SK-N-SH (cell line): ENCODE data around the gene ABCG5. TPM values are rescaled to one million over a fixed set of nuclear protein-coding genes. Genes with fewer than 3 reads are reported as not detected.

ENCODE experiments used
- CTCF ChIA-PET: fragments of 300-600, 350-600 bp; formaldehyde crosslinking; extraction: SDS; loops from one replicate; lab custom pipeline; 2021; lab: Yijun Ruan, JAX
- POLR2A ChIA-PET: fragments of 350-600 bp; sonication (Branson Sonifier 250); formaldehyde crosslinking; extraction: SDS; loops from one replicate; lab custom pipeline; 2020; ENCODE audit warnings: antibody characterized with exemption, inconsistent platforms; lab: Yijun Ruan, JAX
- DNase-seq: peaks from one replicate; pipeline ENCODE4 v3.0.0; 2012
- H2AFZ ChIP-seq: fragments of 200-600 bp; sonication (generic); 2 replicates; pipeline ENCODE4 v1.8.1; 2016; ENCODE audit warnings: antibody characterized with exemption, mild to moderate bottlenecking, low read depth
- H3F3A ChIP-seq: fragments of 200-600 bp; sonication (generic); replicated peaks from 2 replicates; pipeline ENCODE3; 2016; ENCODE audit warnings: antibody characterized with exemption, mild to moderate bottlenecking; ENCODE audit not compliant: insufficient read depth
- H3K27ac ChIP-seq, 2 experiments: fragments of 200-500 bp in 1 of 2; fragments of 200-600 bp in 1 of 2; sonication (Bioruptor generic) in 1 of 2; sonication (generic), shearing (Covaris generic) in 1 of 2; 2 replicates each; pipeline versions ENCODE4 v1.5.1 to v1.6.1; 2014 to 2016; ENCODE audit warnings: low read depth in 2 of 2, inconsistent platforms in 1 of 2, low read length in 1 of 2, mild to moderate bottlenecking in 1 of 2, mixed read lengths in 1 of 2
- H3K27me3 ChIP-seq: fragments of 200-600 bp; sonication (generic), shearing (Covaris generic); 2 replicates; pipeline ENCODE4 v1.6.1; 2016; ENCODE audit warnings: mixed run types; ENCODE audit not compliant: insufficient read depth
- H3K36me3 ChIP-seq, 2 experiments: fragments of 200-500 bp in 1 of 2; fragments of 200-600 bp in 1 of 2; sonication (Bioruptor generic) in 1 of 2; sonication (generic) in 1 of 2; replicated peaks in 1 of 2; 2 replicates each; pipeline versions ENCODE3 to v1.5.1; 2014 to 2016; ENCODE audit warnings: low read length in 1 of 2, mild to moderate bottlenecking in 1 of 2; ENCODE audit not compliant: insufficient read depth in 2 of 2, control insufficient read depth in 1 of 2
- H3K4me1 ChIP-seq, 2 experiments: fragments of 200-500 bp in 1 of 2; fragments of 200-600 bp in 1 of 2; sonication (Bioruptor generic) in 1 of 2; sonication (generic), shearing (Covaris generic) in 1 of 2; 2 replicates each; pipeline versions ENCODE4 v1.5.1 to v1.6.1; 2014 to 2016; ENCODE audit warnings: low read depth in 1 of 2, low read length in 1 of 2, mixed run types in 1 of 2; ENCODE audit not compliant: insufficient read depth in 2 of 2, control insufficient read depth in 1 of 2
- H3K4me2 ChIP-seq: fragments of 200-600 bp; sonication (generic), shearing (Covaris generic); 2 replicates; pipeline ENCODE4 v1.6.1; 2017; ENCODE audit warnings: mixed run types
- H3K4me3 ChIP-seq, 2 experiments: fragments of 200-500 bp in 1 of 2; fragments of 200-600 bp in 1 of 2; sonication (Bioruptor generic) in 1 of 2; sonication (generic), shearing (Covaris generic) in 1 of 2; 2 replicates each; pipeline versions ENCODE4 v1.5.1 to v1.8.1; 2014 to 2016; ENCODE audit warnings: low read depth in 2 of 2, inconsistent platforms in 1 of 2, low read length in 1 of 2, mild to moderate bottlenecking in 1 of 2, mixed read lengths in 1 of 2, moderate library complexity in 1 of 2
- H3K79me2 ChIP-seq: fragments of 200-600 bp; sonication (generic); 2 replicates; pipeline ENCODE4 v1.8.1; 2017; ENCODE audit warnings: mild to moderate bottlenecking; ENCODE audit not compliant: insufficient read depth
- H3K9ac ChIP-seq: fragments of 200-600 bp; sonication (generic); 2 replicates; pipeline ENCODE4 v1.6.1; 2017; ENCODE audit warnings: mixed run types
- H3K9me2 ChIP-seq: fragments of 200-600 bp; sonication (generic); 2 replicates; pipeline ENCODE4 v1.6.1; 2017; ENCODE audit warnings: mixed run types
- H3K9me3 ChIP-seq: fragments of 200-600 bp; sonication (generic); 2 replicates; pipeline ENCODE4 v1.6.1; 2017; ENCODE audit warnings: mixed run types, mild to moderate bottlenecking, moderate library complexity
- H4K20me1 ChIP-seq: fragments of 200-600 bp; sonication (generic); 2 replicates; pipeline ENCODE4 v1.6.1; 2017; ENCODE audit warnings: mild to moderate bottlenecking, mixed run types; ENCODE audit not compliant: insufficient read depth
- ELF1 ChIP-seq: IDR thresholded peaks from 2 replicates; pipeline ENCODE4 v1.4.0; 2012
- EP300 ChIP-seq, 2 experiments: IDR thresholded peaks; 2 replicates each; pipeline versions ENCODE4 v1.4.0 to v1.6.1; 2012; ENCODE audit warnings: borderline replicate concordance in 1 of 2, low read depth in 1 of 2, low read length in 1 of 2
- EZH2phosphoT487 ChIP-seq: fragments of 200-600 bp; sonication (generic); IDR thresholded peaks from 2 replicates; pipeline ENCODE4 v1.6.1; 2017; ENCODE audit warnings: low read depth, mixed run types, mild to moderate bottlenecking, antibody characterized with exemption, moderate library complexity, borderline replicate concordance
- FOXJ3 ChIP-seq: sonication (generic); formaldehyde crosslinking; IDR thresholded peaks from 2 replicates; pipeline ENCODE4 v1.5.1; 2020; ENCODE audit warnings: mild to moderate bottlenecking, missing genetic modification reagents
- FOXM1 ChIP-seq: IDR thresholded peaks from 2 replicates; pipeline ENCODE4 v1.4.0; 2012; ENCODE audit warnings: low read depth, mild to moderate bottlenecking
- GATA2 ChIP-seq: sonication (generic); formaldehyde crosslinking; IDR thresholded peaks from 2 replicates; pipeline ENCODE4 v1.5.0; 2020; ENCODE audit warnings: mild to moderate bottlenecking, missing genetic modification reagents
- JUND ChIP-seq: IDR thresholded peaks from 2 replicates; pipeline ENCODE4 v1.4.0; 2012
- MEF2A ChIP-seq: IDR thresholded peaks from 2 replicates; pipeline ENCODE4 v1.4.0; 2012; ENCODE audit warnings: low read depth, borderline replicate concordance
- MXI1 ChIP-seq: IDR thresholded peaks from 2 replicates; pipeline ENCODE4 v1.6.1; 2012; ENCODE audit warnings: mild to moderate bottlenecking, low read depth, low read length, improper control_type of control experiment
- NFIC ChIP-seq: IDR thresholded peaks from 2 replicates; pipeline ENCODE4 v1.4.0; 2012; ENCODE audit warnings: borderline replicate concordance
- RAD21 ChIP-seq: IDR thresholded peaks from 2 replicates; pipeline ENCODE4 v1.6.1; 2012; ENCODE audit warnings: mild to moderate bottlenecking, low read length
- RFX5 ChIP-seq: IDR thresholded peaks from 2 replicates; pipeline ENCODE4 v1.6.1; 2012; ENCODE audit warnings: mild to moderate bottlenecking, improper control_type of control experiment, low read length
- SIN3A ChIP-seq: IDR thresholded peaks from 2 replicates; pipeline ENCODE4 v1.6.1; 2012; ENCODE audit warnings: low read depth, mild to moderate bottlenecking, low read length, moderate library complexity, borderline replicate concordance
- WGBS: methylation state at CpG from one replicate; pipeline ENCODE4 v1.1.6; 2017; ENCODE audit warnings: low lambda C conversion rate; 5-methylcytosine and 5-hydroxymethylcytosine counted together
- polyA plus RNA-seq, 3 experiments: library from polyadenylated mRNA; depleted of rRNA; stranded (reverse); fragments of >200 nt; gene quantifications; 2 replicates each; pipeline ENCODE4 v1.2.3, GENCODE V29; 2012
- TF ChIP-seq, protein P1 (sequence below): IDR thresholded peaks from 2 replicates; pipeline ENCODE4 v1.6.1; 2012; ENCODE audit warnings: mild to moderate bottlenecking, low read depth, low read length, moderate library complexity
- TF ChIP-seq, protein P2 (sequence below): IDR thresholded peaks from 2 replicates; pipeline ENCODE4; 2012
- TF ChIP-seq, protein P3 (sequence below): IDR thresholded peaks from 2 replicates; pipeline ENCODE4 v1.4.0; 2012; ENCODE audit warnings: low read depth
- TF ChIP-seq, protein P4 (sequence below): fragments of 150-350 bp; IDR thresholded peaks from 2 replicates; pipeline ENCODE4 v1.6.1; 2017; ENCODE audit warnings: antibody characterized with exemption, low read length, low read depth, borderline replicate concordance
- TF ChIP-seq, protein P5 (sequence below): IDR thresholded peaks from 2 replicates; pipeline ENCODE4 v1.4.0; 2012; ENCODE audit warnings: low read depth, borderline replicate concordance
- TF ChIP-seq, protein P6 (sequence below): IDR thresholded peaks from 2 replicates; pipeline ENCODE4 v1.4.0; 2012; ENCODE audit warnings: low read depth, borderline replicate concordance

The ABCG5 gene
- not detected in 2 replicates for polyA plus RNA-seq (2012; rRNA removed)
- polyA plus RNA-seq (2012; cell fraction: cytosol; rRNA removed), result not detected in 2 replicates
- polyA plus RNA-seq (2012; cell fraction: nucleus; rRNA removed), result not detected in 2 replicates

DNA sequence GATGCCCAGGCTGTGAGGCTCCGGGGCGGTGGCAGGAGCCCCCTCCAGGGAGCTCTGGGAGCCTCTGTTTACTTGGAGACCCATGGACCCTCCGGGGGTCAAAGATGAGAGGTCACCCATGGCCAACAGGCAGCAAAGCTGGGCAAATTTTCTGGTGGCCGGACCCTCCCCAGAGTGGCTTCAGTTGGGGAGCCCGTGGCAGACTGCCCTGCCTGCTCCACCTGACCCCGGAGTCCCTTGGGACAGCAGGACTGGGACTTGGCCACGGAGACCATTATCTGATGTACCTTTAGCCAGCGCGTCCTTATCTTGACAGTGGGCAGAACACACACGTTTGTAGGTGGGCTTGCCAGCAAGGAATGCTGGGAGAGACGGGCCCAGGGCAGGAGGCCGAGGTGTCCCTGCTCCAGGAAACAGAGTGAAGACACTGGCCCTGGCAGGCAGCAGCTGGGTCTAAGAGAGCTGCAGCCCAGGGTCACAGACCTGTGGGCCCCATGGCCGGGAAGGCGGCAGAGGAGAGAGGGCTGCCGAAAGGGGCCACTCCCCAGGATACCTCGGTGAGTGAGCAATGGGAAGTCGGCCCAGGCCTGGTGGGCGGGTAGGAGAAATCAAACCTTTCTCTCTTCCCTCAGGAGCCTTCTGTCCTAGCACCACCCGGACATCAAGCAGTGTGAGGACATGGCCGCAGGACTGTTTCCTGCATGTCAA is at the start of gene ABCG5, which contains the start of gene ABCG8:
TSS of gene ABCG5 (minus strand) at position 280 of the 708 bp plus-strand sequence. CDS start at position 120, 160 bp downstream.
TSS of gene ABCG8 (plus strand) at position 412 of the 708 bp plus-strand sequence. CDS start at position 495, 83 bp downstream.
- H3K4me1 ChIP-seq, result peaks cover 0 to 3% of the 10 kb centered on the region in 2 experiments; a peak in 1 of 4 replicates
- H3F3A ChIP-seq, result no peaks in the 10 kb centered on the region
- no peaks in the 10 kb centered on the region for H4K20me1 ChIP-seq
- H3K4me3 ChIP-seq, result no peak within 1 kb of the TSS
- H3K4me2 ChIP-seq, result no peak within 1 kb of the TSS
- H3K9me3 ChIP-seq, result no peaks in the 10 kb centered on the region
- peaks cover 48% of the 10 kb centered on the region for H3K27me3 ChIP-seq
- TF ChIP-seq, protein P1, sequence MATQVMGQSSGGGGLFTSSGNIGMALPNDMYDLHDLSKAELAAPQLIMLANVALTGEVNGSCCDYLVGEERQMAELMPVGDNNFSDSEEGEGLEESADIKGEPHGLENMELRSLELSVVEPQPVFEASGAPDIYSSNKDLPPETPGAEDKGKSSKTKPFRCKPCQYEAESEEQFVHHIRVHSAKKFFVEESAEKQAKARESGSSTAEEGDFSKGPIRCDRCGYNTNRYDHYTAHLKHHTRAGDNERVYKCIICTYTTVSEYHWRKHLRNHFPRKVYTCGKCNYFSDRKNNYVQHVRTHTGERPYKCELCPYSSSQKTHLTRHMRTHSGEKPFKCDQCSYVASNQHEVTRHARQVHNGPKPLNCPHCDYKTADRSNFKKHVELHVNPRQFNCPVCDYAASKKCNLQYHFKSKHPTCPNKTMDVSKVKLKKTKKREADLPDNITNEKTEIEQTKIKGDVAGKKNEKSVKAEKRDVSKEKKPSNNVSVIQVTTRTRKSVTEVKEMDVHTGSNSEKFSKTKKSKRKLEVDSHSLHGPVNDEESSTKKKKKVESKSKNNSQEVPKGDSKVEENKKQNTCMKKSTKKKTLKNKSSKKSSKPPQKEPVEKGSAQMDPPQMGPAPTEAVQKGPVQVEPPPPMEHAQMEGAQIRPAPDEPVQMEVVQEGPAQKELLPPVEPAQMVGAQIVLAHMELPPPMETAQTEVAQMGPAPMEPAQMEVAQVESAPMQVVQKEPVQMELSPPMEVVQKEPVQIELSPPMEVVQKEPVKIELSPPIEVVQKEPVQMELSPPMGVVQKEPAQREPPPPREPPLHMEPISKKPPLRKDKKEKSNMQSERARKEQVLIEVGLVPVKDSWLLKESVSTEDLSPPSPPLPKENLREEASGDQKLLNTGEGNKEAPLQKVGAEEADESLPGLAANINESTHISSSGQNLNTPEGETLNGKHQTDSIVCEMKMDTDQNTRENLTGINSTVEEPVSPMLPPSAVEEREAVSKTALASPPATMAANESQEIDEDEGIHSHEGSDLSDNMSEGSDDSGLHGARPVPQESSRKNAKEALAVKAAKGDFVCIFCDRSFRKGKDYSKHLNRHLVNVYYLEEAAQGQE, result no peak
- no peak for TF ChIP-seq MXI1
- TF ChIP-seq, protein P2, sequence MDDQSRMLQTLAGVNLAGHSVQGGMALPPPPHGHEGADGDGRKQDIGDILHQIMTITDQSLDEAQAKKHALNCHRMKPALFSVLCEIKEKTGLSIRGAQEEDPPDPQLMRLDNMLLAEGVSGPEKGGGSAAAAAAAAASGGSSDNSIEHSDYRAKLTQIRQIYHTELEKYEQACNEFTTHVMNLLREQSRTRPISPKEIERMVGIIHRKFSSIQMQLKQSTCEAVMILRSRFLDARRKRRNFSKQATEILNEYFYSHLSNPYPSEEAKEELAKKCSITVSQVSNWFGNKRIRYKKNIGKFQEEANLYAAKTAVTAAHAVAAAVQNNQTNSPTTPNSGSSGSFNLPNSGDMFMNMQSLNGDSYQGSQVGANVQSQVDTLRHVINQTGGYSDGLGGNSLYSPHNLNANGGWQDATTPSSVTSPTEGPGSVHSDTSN, result no peak
- TF ChIP-seq EP300 (IDR thresholded peaks at IDR 0.05; ENCODE audit: borderline replicate concordance in 1 of 2, low read depth in 1 of 2, low read length in 1 of 2), result no peak
- TF ChIP-seq, protein P3, sequence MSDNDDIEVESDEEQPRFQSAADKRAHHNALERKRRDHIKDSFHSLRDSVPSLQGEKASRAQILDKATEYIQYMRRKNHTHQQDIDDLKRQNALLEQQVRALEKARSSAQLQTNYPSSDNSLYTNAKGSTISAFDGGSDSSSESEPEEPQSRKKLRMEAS, result no peak
- no peak for TF ChIP-seq RFX5
- TF ChIP-seq MEF2A, result no peak
- TF ChIP-seq, protein P4, sequence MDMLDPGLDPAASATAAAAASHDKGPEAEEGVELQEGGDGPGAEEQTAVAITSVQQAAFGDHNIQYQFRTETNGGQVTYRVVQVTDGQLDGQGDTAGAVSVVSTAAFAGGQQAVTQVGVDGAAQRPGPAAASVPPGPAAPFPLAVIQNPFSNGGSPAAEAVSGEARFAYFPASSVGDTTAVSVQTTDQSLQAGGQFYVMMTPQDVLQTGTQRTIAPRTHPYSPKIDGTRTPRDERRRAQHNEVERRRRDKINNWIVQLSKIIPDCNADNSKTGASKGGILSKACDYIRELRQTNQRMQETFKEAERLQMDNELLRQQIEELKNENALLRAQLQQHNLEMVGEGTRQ, result no peak
- no peak for TF ChIP-seq NFIC
- TF ChIP-seq FOXM1, result no peak
- no peak for TF ChIP-seq ELF1
- no peak for TF ChIP-seq RAD21
- no peak for TF ChIP-seq SIN3A
- no peak for TF ChIP-seq EZH2phosphoT487
- TF ChIP-seq, protein P5, sequence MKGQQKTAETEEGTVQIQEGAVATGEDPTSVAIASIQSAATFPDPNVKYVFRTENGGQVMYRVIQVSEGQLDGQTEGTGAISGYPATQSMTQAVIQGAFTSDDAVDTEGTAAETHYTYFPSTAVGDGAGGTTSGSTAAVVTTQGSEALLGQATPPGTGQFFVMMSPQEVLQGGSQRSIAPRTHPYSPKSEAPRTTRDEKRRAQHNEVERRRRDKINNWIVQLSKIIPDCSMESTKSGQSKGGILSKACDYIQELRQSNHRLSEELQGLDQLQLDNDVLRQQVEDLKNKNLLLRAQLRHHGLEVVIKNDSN, result no peak
- TF ChIP-seq GATA2 (CRISPR knock-in tag), result no peak
- no peak for TF ChIP-seq FOXJ3 (CRISPR knock-in tag)
- TF ChIP-seq, protein P6, sequence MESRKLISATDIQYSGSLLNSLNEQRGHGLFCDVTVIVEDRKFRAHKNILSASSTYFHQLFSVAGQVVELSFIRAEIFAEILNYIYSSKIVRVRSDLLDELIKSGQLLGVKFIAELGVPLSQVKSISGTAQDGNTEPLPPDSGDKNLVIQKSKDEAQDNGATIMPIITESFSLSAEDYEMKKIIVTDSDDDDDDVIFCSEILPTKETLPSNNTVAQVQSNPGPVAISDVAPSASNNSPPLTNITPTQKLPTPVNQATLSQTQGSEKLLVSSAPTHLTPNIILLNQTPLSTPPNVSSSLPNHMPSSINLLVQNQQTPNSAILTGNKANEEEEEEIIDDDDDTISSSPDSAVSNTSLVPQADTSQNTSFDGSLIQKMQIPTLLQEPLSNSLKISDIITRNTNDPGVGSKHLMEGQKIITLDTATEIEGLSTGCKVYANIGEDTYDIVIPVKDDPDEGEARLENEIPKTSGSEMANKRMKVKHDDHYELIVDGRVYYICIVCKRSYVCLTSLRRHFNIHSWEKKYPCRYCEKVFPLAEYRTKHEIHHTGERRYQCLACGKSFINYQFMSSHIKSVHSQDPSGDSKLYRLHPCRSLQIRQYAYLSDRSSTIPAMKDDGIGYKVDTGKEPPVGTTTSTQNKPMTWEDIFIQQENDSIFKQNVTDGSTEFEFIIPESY, result no peak
- TF ChIP-seq JUND, result no peak
- DNase-seq, result no peak
- no peak within 1 kb of the TSS for H3K9ac ChIP-seq
- WGBS, result 82% methylated on average over 17 of the region's 20 CpGs
- H3K27ac ChIP-seq, result no peak within 1 kb of the TSS
- H3K36me3 ChIP-seq, result no peaks in the 10 kb centered on the region
- no peaks in the 10 kb centered on the region for H3K79me2 ChIP-seq
- ChIA-PET POLR2A (no interaction called here), CTCF (interaction anchor here (2.2 kb wide), 1 partner anchor 39 kb away, joined by 5 read pairs; no protein-coding TSS in a partner anchor)
- no peaks in the 10 kb centered on the region for H3K9me2 ChIP-seq
- H2AFZ ChIP-seq, result no peak within 1 kb of the TSS
